Measurements from ENCODE around the gene KNDC1.
A peak's percentile ranks its signal among the peaks of the same experiment; 100 is the strongest.
"Not testable (repeated sequence)": the region's sequence is repeated elsewhere in the genome, so short reads cannot be mapped to it uniquely, and the experiment has no call there.

KNDC1 gene

GRCh38 chr10:133124357-133125211, 35.4 kb upstream of the KNDC1 start:
- DNase-seq (ENCODE audit: low spot score), result peak; percentile 74

- DNase-seq (ENCODE audit: low spot score), result no peak
These were observed 34.1 kb upstream of the KNDC1 start for GRCh38 chr10:133125901-133126300.

GRCh38 chr10:133126431-133127290, 33.4 kb upstream of the KNDC1 start:
- no peak for DNase-seq (ENCODE audit: low spot score)

DNA sequence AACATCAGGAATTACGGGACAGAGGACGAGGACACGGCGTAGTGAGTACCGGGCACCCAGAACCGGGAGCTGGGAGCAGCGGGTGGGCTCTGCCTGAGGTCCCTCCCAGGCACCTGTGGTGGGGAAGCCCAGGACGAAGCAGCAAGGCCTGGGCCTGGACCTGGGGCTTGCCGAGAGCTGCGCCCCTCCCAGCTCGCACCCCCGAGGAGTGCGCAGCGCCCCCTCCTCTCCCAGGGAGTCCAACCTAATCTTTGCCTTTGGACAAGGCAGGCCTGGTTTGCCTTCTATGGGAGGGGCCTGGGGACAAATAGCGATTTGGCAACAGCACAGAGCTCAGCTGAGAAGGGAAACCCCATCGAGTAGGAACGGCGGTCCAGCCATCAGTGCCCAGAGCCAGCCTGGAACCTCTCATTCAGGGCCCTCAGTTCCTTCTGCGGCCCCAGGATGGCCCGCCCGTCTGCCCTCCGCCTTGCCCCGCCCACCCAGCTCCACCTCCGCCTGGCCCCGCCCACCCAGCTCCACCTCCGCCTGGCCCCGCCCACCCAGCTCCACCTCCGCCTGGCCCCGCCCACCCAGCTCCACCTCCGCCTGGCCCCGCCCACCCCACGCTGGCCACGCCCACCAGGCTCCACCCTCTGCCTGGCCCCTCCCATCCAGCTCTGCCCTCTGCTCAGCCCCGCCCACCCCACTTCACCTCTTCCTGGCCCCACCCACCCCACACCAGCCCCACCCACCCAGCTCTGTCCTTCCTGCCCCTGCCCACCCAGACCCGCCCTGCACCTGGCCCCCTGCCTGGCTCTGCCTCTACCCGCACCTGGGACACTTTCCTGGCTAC, 32.5 kb upstream of the KNDC1 start:
- no peak for DNase-seq (ENCODE audit: low spot score)

- no peak for DNase-seq (ENCODE audit: low spot score)
These were observed 31.6 kb upstream of the KNDC1 start for GRCh38 chr10:133128126-133129070.

DNA sequence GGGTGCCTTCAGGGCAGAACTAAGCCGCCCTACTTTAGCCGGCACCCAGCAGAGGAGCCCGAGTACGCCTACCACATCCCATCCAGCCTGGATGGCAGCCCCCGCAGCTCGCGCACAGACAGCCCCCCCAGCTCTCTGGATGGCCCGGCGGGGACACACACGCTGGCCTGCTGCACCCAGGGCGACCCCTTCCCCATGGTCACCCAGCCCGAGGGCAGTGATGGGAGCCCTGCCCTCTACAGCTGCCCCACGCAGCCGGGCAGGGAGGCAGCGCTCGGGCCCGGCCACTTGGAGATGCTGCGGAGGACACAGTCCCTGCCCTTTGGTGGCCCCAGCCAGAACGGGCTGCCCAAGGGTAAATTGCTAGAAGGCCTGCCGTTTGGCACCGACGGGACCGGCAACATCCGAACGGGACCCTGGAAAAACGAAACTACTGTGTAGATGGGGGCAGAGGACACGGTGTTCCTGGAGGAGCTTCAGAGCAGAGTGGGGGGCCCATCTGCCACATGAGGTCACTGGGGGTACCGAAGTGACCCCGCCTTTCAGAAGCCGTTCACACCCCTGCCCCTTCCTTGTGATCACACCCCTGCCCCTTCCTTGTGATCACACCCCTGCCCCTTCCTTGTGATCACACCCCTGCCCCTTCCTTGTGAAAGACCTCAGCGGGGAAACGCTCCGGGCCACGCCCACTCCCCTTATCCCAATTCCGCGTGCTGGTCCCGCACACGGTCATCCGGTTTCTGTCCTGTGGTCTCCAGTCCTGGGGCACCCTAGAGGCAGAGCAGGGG, 30.8 kb upstream of the KNDC1 start:
- DNase-seq (ENCODE audit: low spot score), result no peak

DNA sequence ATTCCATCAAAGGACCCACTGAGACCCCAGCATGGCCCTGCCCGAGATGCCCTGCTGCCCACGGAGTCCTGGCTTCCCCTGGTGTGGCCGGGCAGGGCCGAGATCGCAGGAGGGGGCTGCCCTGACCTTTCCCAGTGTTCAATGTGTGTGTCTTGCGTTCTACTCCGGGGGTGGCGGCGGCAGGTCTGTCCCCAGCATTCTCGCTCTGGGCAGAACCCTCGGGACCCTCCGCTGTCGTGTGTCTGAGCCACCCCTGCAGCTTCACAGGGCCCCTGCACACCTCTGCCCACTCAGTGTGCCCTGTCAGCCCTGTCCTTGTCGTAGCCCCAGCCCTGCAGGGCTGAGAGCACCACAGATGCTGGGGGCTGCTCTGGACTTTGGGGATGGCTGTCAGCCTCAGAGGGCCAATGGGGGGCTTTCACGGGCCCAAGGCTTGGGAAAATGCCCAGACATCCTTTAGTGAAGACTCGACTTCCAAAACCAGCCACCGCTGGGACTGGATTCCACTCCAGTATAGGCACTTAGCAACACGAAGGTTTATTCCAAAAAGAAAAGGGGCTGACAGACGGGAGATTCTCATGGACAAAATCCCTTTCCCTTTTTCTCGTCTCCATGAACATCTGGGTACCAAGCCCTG, 30.0 kb upstream of the KNDC1 start:
- DNase-seq (ENCODE audit: low spot score), result no peak

- no peak for DNase-seq (ENCODE audit: low spot score)
These were observed 29.4 kb upstream of the KNDC1 start for GRCh38 chr10:133130602-133131001.

- DNase-seq (ENCODE audit: low spot score), result no peak
These were observed 29.0 kb upstream of the KNDC1 start for GRCh38 chr10:133131053-133131452.

- DNase-seq (ENCODE audit: low spot score), result no peak
These were observed 28.1 kb upstream of the KNDC1 start for GRCh38 chr10:133131734-133132472.

DNA sequence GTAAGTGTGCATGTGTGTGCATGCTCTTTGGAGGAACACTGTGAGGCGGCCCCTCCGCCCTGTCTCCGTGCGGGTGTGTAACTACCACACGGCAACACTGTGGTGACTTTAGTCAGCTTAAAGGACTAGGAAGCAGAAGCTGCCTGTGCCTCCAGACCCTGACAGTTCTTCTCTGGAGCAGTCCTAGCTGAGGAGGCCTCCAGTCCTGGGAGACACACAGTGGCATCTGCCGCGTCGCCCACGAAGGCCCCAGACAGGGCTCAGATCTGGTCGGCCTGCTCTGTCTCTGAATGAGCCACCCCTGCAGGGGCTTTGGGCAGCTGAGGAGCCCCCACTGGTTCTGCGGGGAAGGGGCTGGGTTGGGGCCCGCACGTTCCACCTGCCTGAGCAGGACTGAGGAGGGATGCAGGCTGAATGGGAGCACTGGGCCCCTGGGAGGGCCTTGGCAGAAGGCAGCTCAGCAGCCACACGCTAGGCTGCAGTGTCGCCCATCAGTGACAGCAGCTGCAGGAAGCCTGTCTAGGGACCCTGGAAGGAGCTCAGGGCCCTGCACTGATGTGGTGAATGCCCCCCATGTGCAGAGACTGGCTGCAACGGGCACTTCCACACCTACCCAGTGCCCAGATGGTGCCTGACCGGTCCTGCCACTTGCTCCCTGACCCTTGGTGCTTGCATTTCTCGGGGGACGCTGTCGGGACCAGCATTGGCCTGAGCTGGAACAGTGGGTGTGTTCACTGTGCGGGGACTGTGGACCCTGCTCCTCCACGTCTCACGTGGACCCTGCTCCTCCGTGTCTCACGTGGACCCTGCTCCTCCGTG, 27.3 kb upstream of the KNDC1 start:
- DNase-seq (ENCODE audit: low spot score), result no peak

GRCh38 chr10:133133471-133134231, 26.4 kb upstream of the KNDC1 start:
- no peak for DNase-seq (ENCODE audit: low spot score)

DNA sequence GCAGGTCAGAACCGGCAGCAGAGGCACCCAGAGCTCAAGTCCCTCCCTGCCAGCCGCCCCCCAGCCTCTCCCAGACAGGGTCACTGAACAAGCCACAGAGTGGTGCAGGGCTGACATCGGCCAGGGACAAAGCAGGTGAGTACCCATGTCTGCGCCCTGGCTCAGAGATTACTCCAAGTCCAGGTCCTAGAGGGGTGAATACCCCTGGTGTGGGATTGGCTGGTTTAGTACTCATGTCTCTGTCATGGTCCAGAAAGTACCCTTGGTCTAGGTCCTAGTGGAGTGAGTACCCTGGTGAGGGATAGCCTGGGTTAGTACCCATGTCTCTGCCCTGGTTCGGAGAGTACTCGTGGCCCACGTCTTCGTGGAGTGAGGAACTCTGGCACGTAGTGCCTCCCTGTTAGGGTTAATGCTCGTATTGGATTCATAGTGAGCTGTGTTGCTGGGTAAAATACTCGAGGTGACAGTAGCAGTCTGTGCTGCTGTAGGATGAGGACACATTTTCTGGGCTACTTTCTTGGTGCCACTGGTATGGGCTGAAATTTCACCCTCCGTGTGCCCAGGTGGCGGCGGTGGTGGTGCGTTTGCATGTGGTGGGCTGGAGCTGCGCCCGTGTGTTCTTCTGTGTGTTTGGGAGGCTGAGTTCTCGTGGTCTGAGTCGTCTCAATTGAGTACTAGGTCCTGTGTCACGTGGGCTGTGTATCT, 25.5 kb upstream of the KNDC1 start:
- no peak for DNase-seq (ENCODE audit: low spot score)

GRCh38 chr10:133135116-133135465, 24.9 kb upstream of the KNDC1 start:
- no peak for DNase-seq (ENCODE audit: low spot score)

GRCh38 chr10:133137486-133138145, 22.4 kb upstream of the KNDC1 start:
- DNase-seq (ENCODE audit: low spot score), result not testable (repeated sequence)

GRCh38 chr10:133139551-133140065, 20.4 kb upstream of the KNDC1 start:
- no peak for DNase-seq (ENCODE audit: low spot score)
